HepG2 (cell line): ENCODE results near the gene THPO. TPM values are rescaled to one million over a fixed set of nuclear protein-coding genes. Genes with fewer than 3 reads are reported as not detected.

ENCODE experiments used
- CREB3 ChIP-seq: sonication (generic); formaldehyde crosslinking; IDR thresholded peaks from 2 replicates; pipeline ENCODE4 v1.5.0; 2020; ENCODE audit warnings: missing genetic modification reagents
- DR1 ChIP-seq: sonication (generic); formaldehyde crosslinking; IDR thresholded peaks from 2 replicates; pipeline ENCODE4 v1.8.0; 2021; ENCODE audit warnings: mild to moderate bottlenecking, missing genetic modification reagents, inconsistent platforms
- FOXO1 ChIP-seq: sonication (generic); formaldehyde crosslinking; IDR thresholded peaks from 2 replicates; pipeline ENCODE4 v1.4.0; 2020; ENCODE audit warnings: missing genetic modification reagents
- MAX ChIP-seq: IDR thresholded peaks from 2 replicates; pipeline ENCODE4 v1.6.1; 2012; ENCODE audit warnings: inconsistent platforms
- MED1 ChIP-seq: sonication (generic); formaldehyde crosslinking; IDR thresholded peaks from 2 replicates; pipeline ENCODE4 v1.4.0; 2020; ENCODE audit warnings: missing genetic modification reagents
- MXD3 ChIP-seq: IDR thresholded peaks from 2 replicates; pipeline ENCODE4 v1.6.1; 2016; ENCODE audit warnings: mild to moderate bottlenecking, missing biosample characterization, missing genetic modification reagents
- SRY ChIP-seq: sonication (generic); formaldehyde crosslinking; IDR thresholded peaks from 2 replicates; pipeline ENCODE4 v1.8.0; 2022; ENCODE audit warnings: mild to moderate bottlenecking, missing genetic modification reagents
- UBTF ChIP-seq: sonication (generic); formaldehyde crosslinking; IDR thresholded peaks from 2 replicates; pipeline ENCODE4 v1.4.0; 2020; ENCODE audit warnings: mild to moderate bottlenecking, missing genetic modification reagents
- YY1 ChIP-seq: IDR thresholded peaks from 2 replicates; pipeline ENCODE4 v1.6.1; 2011; ENCODE audit warnings: low read length, low read depth, moderate library complexity, mild to moderate bottlenecking; ENCODE audit not compliant: insufficient read depth, insufficient replicate concordance
- ZBTB2 ChIP-seq: sonication (generic); formaldehyde crosslinking; IDR thresholded peaks from 2 replicates; pipeline ENCODE4 v1.8.0; 2022; ENCODE audit warnings: low read depth, missing genetic modification reagents
- ZIK1 ChIP-seq: sonication (generic); formaldehyde crosslinking; IDR thresholded peaks from 2 replicates; pipeline ENCODE4 v1.5.0; 2020; ENCODE audit warnings: mild to moderate bottlenecking, low read depth, missing genetic modification reagents, borderline replicate concordance
- ZNF263 ChIP-seq: sonication (generic); formaldehyde crosslinking; IDR thresholded peaks from 2 replicates; pipeline ENCODE4 v1.4.0; 2020; ENCODE audit warnings: missing genetic modification reagents
- ZNF276 ChIP-seq: sonication (generic); formaldehyde crosslinking; IDR thresholded peaks from 2 replicates; pipeline ENCODE4 v1.4.0; 2020; ENCODE audit warnings: mild to moderate bottlenecking, low read depth, missing genetic modification reagents
- ZNF343 ChIP-seq: sonication (generic); formaldehyde crosslinking; IDR thresholded peaks from 2 replicates; pipeline ENCODE4 v1.4.0; 2020; ENCODE audit warnings: mild to moderate bottlenecking, missing genetic modification reagents
- ZNF574 ChIP-seq: sonication (generic); formaldehyde crosslinking; IDR thresholded peaks from 2 replicates; pipeline ENCODE4 v1.4.0; 2020; ENCODE audit warnings: missing genetic modification reagents
- ZNF800 ChIP-seq: sonication (generic); formaldehyde crosslinking; IDR thresholded peaks from 2 replicates; pipeline ENCODE4 v1.4.0; 2020; ENCODE audit warnings: missing genetic modification reagents
- polyA plus RNA-seq, 8 experiments: library from polyadenylated mRNA; depleted of rRNA in 3 of 8; stranded (reverse) in 7 of 8; unstranded in 1 of 8; fragments of >200 nt; fragmentation: Illumina TruSeq in 4 of 8; extraction: Trizol in 4 of 8; gene quantifications; 2 replicates each; pipeline versions ENCODE4 v1.2.1 to v1.2.3, GENCODE V29; 2011 to 2016; ENCODE audit warnings: low read depth in 4 of 8, missing spikeins in 1 of 8, mixed read lengths in 1 of 8; ENCODE audit not compliant: insufficient read depth in 1 of 8
- total RNA-seq, 5 experiments: library from RNA; depleted of rRNA; stranded (reverse); fragments of >200 nt; fragmentation: Illumina TruSeq; extraction: Trizol; gene quantifications; 2 replicates each; pipeline ENCODE4 v1.2.3, GENCODE V29; 2016; ENCODE audit warnings: low read depth in 1 of 5

Gene THPO
- total and polyA plus RNA-seq, 2 of the 13 experiments (the other 11 are each of a cell fraction or from before 2014, with no cell fraction given) = 2.8 to 4.8 TPM

GRCh38 chr3:184361532-184361931 is 16.5 kb downstream of the THPO start, which contains the start of the genes CLCN2 and POLR2H (continued):
- TF ChIP-seq ZNF800 (CRISPR knock-in tag) (0 out of 2 replicates have a peak, but pooled peaks have one; percentile 21), CREB3 (CRISPR knock-in tag) (peak; percentile 82; the same call in 1 of the 2 replicates), SRY (CRISPR knock-in tag) (peak; percentile 21; the same call in 1 of the 2 replicates), ZNF343 (CRISPR knock-in tag) (no peak; the same call in 1 of the 2 replicates), ZIK1 (no peak), ZNF276 (no peak; the same call in 1 of the 2 replicates), FOXO1 (peak; percentile 40; the same call in 1 of the 2 replicates), ZBTB2 (CRISPR knock-in tag) (peak; percentile 64; the same call in 1 of the 2 replicates), DR1 (CRISPR knock-in tag) (peak; percentile 24; the same call in 1 of the 2 replicates), MAX (peak; percentile 54; the same call in 1 of the 2 replicates), ZNF574 (CRISPR knock-in tag) (peak; percentile 35; the same call in 1 of the 2 replicates), YY1 (peak; percentile 53), MXD3 (CRISPR knock-in tag) (0 out of 2 replicates have a peak, but pooled peaks have one; percentile 21), MED1 (CRISPR knock-in tag) (peak; percentile 70), ZNF263 (CRISPR knock-in tag) (peak; percentile 45; the same call in 1 of the 2 replicates), UBTF (CRISPR knock-in tag) (peak; percentile 77; the same call in 1 of the 2 replicates)
